Liver (tissue), 9 donors: ENCODE measurements around the gene PTPRN2. TPM values are rescaled to one million over a fixed set of nuclear protein-coding genes. Genes with fewer than 3 reads are reported as not detected.

Experiments used
- DNase-seq: peaks from one replicate; pipeline ENCODE4 v3.0.0-alpha.2; 2017; ENCODE audit warnings: low spot score
- H3K27ac ChIP-seq, 2 donors: one replicate each; pipeline ENCODE4 v1.7.0; 2013; ENCODE audit warnings: inconsistent platforms in 2 of 2, low read length in 2 of 2, control low read depth in 1 of 2, low read depth in 1 of 2, mild to moderate bottlenecking in 1 of 2
- H3K27me3 ChIP-seq, 4 donors: one replicate each; pipeline versions ENCODE4 v1.6.1 to v1.7.0; 2013; ENCODE audit warnings: low read length in 3 of 4, inconsistent platforms in 1 of 4, mild to moderate bottlenecking in 1 of 4, moderate library complexity in 1 of 4; ENCODE audit not compliant: control insufficient read depth in 4 of 4, insufficient read depth in 4 of 4
- H3K36me3 ChIP-seq, 4 donors: one replicate each; pipeline versions ENCODE4 v1.6.1 to v1.7.0; 2013; ENCODE audit warnings: low read length in 3 of 4, mild to moderate bottlenecking in 3 of 4, low read depth in 1 of 4, moderate library complexity in 1 of 4; ENCODE audit not compliant: control insufficient read depth in 4 of 4, insufficient read depth in 3 of 4
- H3K4me1 ChIP-seq, 4 donors: one replicate each; pipeline versions ENCODE4 v1.6.1 to v1.7.0; 2013; ENCODE audit warnings: low read length in 3 of 4, mild to moderate bottlenecking in 3 of 4, moderate library complexity in 1 of 4; ENCODE audit not compliant: control insufficient read depth in 4 of 4, insufficient read depth in 4 of 4
- H3K4me3 ChIP-seq, 3 donors: one replicate each; pipeline versions ENCODE4 v1.6.1 to v1.7.0; 2013; ENCODE audit warnings: low read length in 3 of 3, control low read depth in 1 of 3, low read depth in 1 of 3, mild to moderate bottlenecking in 1 of 3
- H3K9ac ChIP-seq, 2 donors: one replicate each; pipeline ENCODE4 v1.7.0; 2013; ENCODE audit warnings: low read length in 2 of 2, mild to moderate bottlenecking in 2 of 2, moderate library complexity in 2 of 2, control low read depth in 1 of 2, low read depth in 1 of 2
- H3K9me3 ChIP-seq, 4 donors: one replicate each; pipeline versions ENCODE4 v1.6.1 to v1.7.0; 2013; ENCODE audit warnings: low read length in 3 of 4; ENCODE audit not compliant: control insufficient read depth in 4 of 4
- ATF3 ChIP-seq: IDR thresholded peaks from 2 replicates; pipeline ENCODE4 v1.6.1; 2016; ENCODE audit warnings: antibody characterized with exemption
- CTCF ChIP-seq: fragments of 150-350 bp; IDR thresholded peaks from 2 replicates; pipeline ENCODE4 v1.5.1; 2017; ENCODE audit warnings: improper control_type of control experiment, low read depth, low read length; ENCODE audit not compliant: missing input control
- FOXA1 ChIP-seq: IDR thresholded peaks from 2 replicates; pipeline ENCODE4 v1.6.1; 2016; ENCODE audit warnings: antibody characterized with exemption
- GABPA ChIP-seq, 2 donors: IDR thresholded peaks in 1 of 2; conservative IDR thresholded peaks in 1 of 2; 2 replicates each; pipeline ENCODE4 v1.6.1; 2016; ENCODE audit warnings: antibody characterized with exemption in 2 of 2, mild to moderate bottlenecking in 1 of 2, moderate library complexity in 1 of 2
- HNF4A ChIP-seq, 2 donors: conservative IDR thresholded peaks; 2 replicates each; pipeline ENCODE4 v1.6.1; 2016; ENCODE audit warnings: antibody characterized with exemption in 2 of 2, mild to moderate bottlenecking in 2 of 2
- HNF4G ChIP-seq: IDR thresholded peaks from 2 replicates; pipeline ENCODE4 v1.6.1; 2016; ENCODE audit warnings: antibody characterized with exemption
- JUND ChIP-seq, 2 donors: IDR thresholded peaks; 2 replicates each; pipeline ENCODE4 v1.6.1; 2016; ENCODE audit warnings: antibody characterized with exemption in 2 of 2
- NR2F2 ChIP-seq: IDR thresholded peaks from 2 replicates; pipeline ENCODE4 v1.6.1; 2016; ENCODE audit warnings: antibody characterized with exemption
- REST ChIP-seq: IDR thresholded peaks from 2 replicates; pipeline ENCODE4 v1.6.1; 2016; ENCODE audit warnings: antibody characterized with exemption, mild to moderate bottlenecking
- SP1 ChIP-seq: IDR thresholded peaks from 2 replicates; pipeline ENCODE4 v1.6.1; 2018; ENCODE audit warnings: antibody characterized with exemption, mild to moderate bottlenecking
- TAF1 ChIP-seq: conservative IDR thresholded peaks from 2 replicates; pipeline ENCODE4 v1.6.1; 2016; ENCODE audit warnings: antibody characterized with exemption, mild to moderate bottlenecking
- YY1 ChIP-seq: IDR thresholded peaks from 2 replicates; pipeline ENCODE4 v1.6.1; 2016; ENCODE audit warnings: antibody characterized with exemption, mild to moderate bottlenecking
- ZBTB33 ChIP-seq: IDR thresholded peaks from 2 replicates; pipeline ENCODE4 v1.6.1; 2016; ENCODE audit warnings: antibody characterized with exemption
- WGBS: extraction: QIAGEN DNeasy Blood & Tissue Kit; methylation state at CpG from one replicate; pipeline ENCODE4 v1.1.7; 2013; 5-methylcytosine and 5-hydroxymethylcytosine counted together
- polyA plus RNA-seq, 2 donors: library from polyadenylated mRNA; stranded (reverse) in 1 of 2; unstranded in 1 of 2; fragments of 200-250 nt in 1 of 2; fragments of >200 nt in 1 of 2; fragmentation: Nextera tagmentation in 1 of 2; extraction: Ambion mirVana in 1 of 2; gene quantifications; one replicate each; pipeline versions ENCODE4 v1.2.1 to v1.2.3, GENCODE V29; 2013 to 2015
- total RNA-seq, 2 donors: library from RNA; depleted of rRNA; stranded (reverse); fragments of >200 nt; gene quantifications; one replicate each; pipeline ENCODE4 v1.2.3, GENCODE V29; 2014
- donor health status: healthy.
- donor health status: healthy.
- donor health status: healthy.
- donor health status: healthy.
- donor health status: healthy.

The PTPRN2 gene
- total and polyA plus RNA-seq, 4 donors = 0.75 to 1.9 (median 1.1) TPM

- TF ChIP-seq ZBTB33 (no peak), HNF4G (no peak), HNF4A (conservative IDR thresholded peaks at IDR 0.05) (no peak), SP1 (no peak), GABPA (IDR thresholded peaks at IDR 0.05 in 1 of 2, conservative IDR thresholded peaks at IDR 0.05 in 1 of 2) (no peak), NR2F2 (no peak)
Observed at GRCh38 chr7:158446706-158447105, 140.9 kb downstream of the PTPRN2 start (continued).

GRCh38 chr7:158446281-158446680 is 141.3 kb downstream of the PTPRN2 start:
- Histone ChIP-seq H3K27me3 (no peaks in the 10 kb centered on the region), H3K9me3 (no peaks in the 10 kb centered on the region), H3K27ac (no peak overlapping the region), H3K4me3 (no peak overlapping the region), H3K36me3 (no peaks in the 10 kb centered on the region), H3K9ac (no peak overlapping the region), H3K4me1 (no peaks in the 10 kb centered on the region)
- TF ChIP-seq ATF3 (no peak), YY1 (no peak), REST (no peak), CTCF (no peak), FOXA1 (no peak), NR2F2 (no peak)
- 88% methylated on average over 13 of the region's 13 CpGs for WGBS
- DNase-seq = no peak

- Histone ChIP-seq H3K36me3 (no peaks in the 10 kb centered on the region), H3K27me3 (no peaks in the 10 kb centered on the region), H3K4me1 (no peaks in the 10 kb centered on the region), H3K27ac (no peak overlapping the region), H3K9ac (no peak overlapping the region), H3K4me3 (no peak overlapping the region), H3K9me3 (no peaks in the 10 kb centered on the region)
- TF ChIP-seq JUND (IDR thresholded peaks at IDR 0.05) (no peak), ZBTB33 (no peak), CTCF (no peak), TAF1 (no peak)
- WGBS = 75% methylated on average over 30 of the region's 30 CpGs
- no peak for DNase-seq
Observed at GRCh38 chr7:158445421-158446175, 142.0 kb downstream of the PTPRN2 start.
